K562 (cell line): ENCODE data around the gene GYPC. TPM values are rescaled to one million over a fixed set of nuclear protein-coding genes. Genes with fewer than 3 reads are reported as not detected.

Experiments
- ATAC-seq: fragments of 200-7000 bp; cut with Tn5 transposase; 3 replicates; pipeline ENCODE4 v1.9.1; 2020; ENCODE audit warnings: moderate library complexity
- BruUV-seq: library from RNA; stranded (reverse); fragments of 400-500 nt; replicated peaks from 2 replicates; lab custom pipeline; 2021; lab: Mats Ljungman, UMichigan
- CTCF ChIA-PET: fragments of 300-600 bp; formaldehyde crosslinking; extraction: SDS; loops from one replicate; lab custom pipeline; 2021; ENCODE audit warnings: low intra/inter-chr PET ratio; lab: Yijun Ruan, JAX
- POLR2A ChIA-PET: fragments of 300-600, 350-650 bp; sonication (Branson Sonifier 250); formaldehyde crosslinking; extraction: SDS; loops from one replicate; lab custom pipeline; 2021; ENCODE audit warnings: antibody characterized with exemption, inconsistent platforms; lab: Yijun Ruan, JAX
- DNase-seq, 4 experiments: peaks; one replicate each; pipeline versions ENCODE4 v3.0.0 to v3.0.0-alpha.2; 2011 to 2018; ENCODE audit warnings: low spot score in 3 of 4, mixed read lengths in 3 of 4; ENCODE audit errors: extremely low read depth in 1 of 4
- FAIRE-seq: peaks from 2 replicates; lab custom pipeline; 2011; peaks lifted over from hg19 to GRCh38; lab: Jason Lieb, UNC
- H2AFZ ChIP-seq: 2 replicates; pipeline ENCODE4 v1.6.0; 2011; ENCODE audit warnings: low read depth, low read length, control low read depth, inconsistent platforms
- H3K27ac ChIP-seq: fragments of 200-600 bp; 3 replicates; pipeline ENCODE4 v1.8.0; 2011; ENCODE audit warnings: low read depth, mild to moderate bottlenecking, control low read depth, inconsistent platforms, low read length, moderate library complexity, mixed read lengths; ENCODE audit errors: extremely low read depth
- H3K27me3 ChIP-seq, 2 experiments: fragments of 300-600 bp in 1 of 2; 2 replicates in 1 of 2; 3 replicates in 1 of 2; pipeline versions ENCODE4 v1.6.0 to v1.8.0; 2011; ENCODE audit warnings: inconsistent platforms in 2 of 2, low read length in 2 of 2, mild to moderate bottlenecking in 1 of 2, mixed read lengths in 1 of 2, moderate library complexity in 1 of 2; ENCODE audit not compliant: control insufficient read depth in 2 of 2, insufficient read depth in 2 of 2
- H3K36me3 ChIP-seq: fragments of 300-600 bp; 3 replicates; pipeline ENCODE4 v1.8.0; 2011; ENCODE audit warnings: mild to moderate bottlenecking, low read length, inconsistent platforms; ENCODE audit not compliant: control insufficient read depth, insufficient read depth
- H3K4me1 ChIP-seq, 2 experiments: fragments of 200-600 bp in 1 of 2; replicated peaks in 1 of 2; 2 replicates in 1 of 2; 3 replicates in 1 of 2; pipeline versions ENCODE4 v1.5.1 to v1.8.0; 2011; ENCODE audit warnings: inconsistent platforms in 2 of 2, low read length in 2 of 2, mild to moderate bottlenecking in 1 of 2, mixed read lengths in 1 of 2, moderate library complexity in 1 of 2; ENCODE audit not compliant: control insufficient read depth in 2 of 2, insufficient read depth in 2 of 2
- H3K4me2 ChIP-seq: 2 replicates; pipeline ENCODE4 v1.6.1; 2011; ENCODE audit warnings: low read length, control low read depth, inconsistent platforms, mixed read lengths; ENCODE audit not compliant: insufficient read depth
- H3K4me3 ChIP-seq: fragments of 200-600 bp; sonication (generic), shearing (Covaris generic); 2 replicates; pipeline ENCODE4 v1.5.1; 2016; ENCODE audit warnings: control low read depth, inconsistent platforms
- H3K79me2 ChIP-seq: fragments of 200-600 bp; 3 replicates; pipeline ENCODE4 v1.8.0; 2011; ENCODE audit warnings: low read length, inconsistent platforms; ENCODE audit not compliant: control insufficient read depth, insufficient read depth
- H3K9ac ChIP-seq, 2 experiments: 2 replicates each; pipeline versions ENCODE4 v1.6.0 to v1.6.1; 2011; ENCODE audit warnings: low read depth in 2 of 2, low read length in 2 of 2, control low read depth in 1 of 2, inconsistent platforms in 1 of 2, mild to moderate bottlenecking in 1 of 2, mixed read lengths in 1 of 2; ENCODE audit not compliant: insufficient read depth in 1 of 2
- H3K9me1 ChIP-seq: one replicate; pipeline ENCODE4 v1.6.0; 2011; ENCODE audit warnings: inconsistent platforms, mild to moderate bottlenecking, low read length, moderate library complexity; ENCODE audit not compliant: control insufficient read depth, insufficient read depth
- H3K9me3 ChIP-seq: replicated peaks from 2 replicates; pipeline ENCODE4 v1.5.1; 2011; ENCODE audit warnings: low read depth, low read length, inconsistent platforms; ENCODE audit not compliant: control insufficient read depth, insufficient read depth
- H4K20me1 ChIP-seq: replicated peaks from 2 replicates; pipeline ENCODE4 v1.6.1; 2011; ENCODE audit warnings: low read length, inconsistent platforms, mixed read lengths; ENCODE audit not compliant: control insufficient read depth, insufficient read depth
- GTF2E2 ChIP-seq: fragments of 200-800 bp; sonication (Bioruptor generic); IDR thresholded peaks from 2 replicates; pipeline ENCODE4 v1.6.1; 2016; ENCODE audit warnings: missing genetic modification characterization, missing compliant biosample characterization
- ID3 ChIP-seq, 2 experiments: fragments of 250-450 bp in 1 of 2; fragments of 450-650 bp in 1 of 2; sonication (Bioruptor Pico) in 1 of 2; IDR thresholded peaks; 2 replicates each; pipeline versions ENCODE4 v1.6.1 to v1.8.0; 2016 to 2021; ENCODE audit warnings: mild to moderate bottlenecking in 2 of 2, moderate library complexity in 2 of 2, missing compliant biosample characterization in 1 of 2, missing genetic modification characterization in 1 of 2
- MLLT1 ChIP-seq, 2 experiments: fragments of 450-650 bp; IDR thresholded peaks; 2 replicates each; pipeline ENCODE4 v1.6.1; 2016
- MXD1 ChIP-seq: fragments of 250-450 bp; sonication (Bioruptor Pico); IDR thresholded peaks from 2 replicates; pipeline ENCODE4 v1.8.0; 2021; ENCODE audit warnings: borderline replicate concordance, mild to moderate bottlenecking, moderate library complexity; ENCODE audit not compliant: poor library complexity, severe bottlenecking
- MYNN ChIP-seq, 2 experiments: sonication (generic); formaldehyde crosslinking in 1 of 2; IDR thresholded peaks; 2 replicates each; pipeline versions ENCODE4 v1.5.0 to v1.6.1; 2016 to 2020; ENCODE audit warnings: antibody characterized with exemption in 1 of 2, missing genetic modification reagents in 1 of 2
- NCOA4 ChIP-seq: fragments of 450-650 bp; IDR thresholded peaks from 2 replicates; pipeline ENCODE4 v1.6.1; 2018; ENCODE audit warnings: mild to moderate bottlenecking; ENCODE audit not compliant: partially characterized antibody
- PTTG1 ChIP-seq: fragments of 450-650 bp; IDR thresholded peaks from 2 replicates; pipeline ENCODE4 v1.6.1; 2016; ENCODE audit warnings: low read depth, mild to moderate bottlenecking, missing genetic modification characterization, missing compliant biosample characterization
- RBBP5 ChIP-seq: fragments of 200-600 bp; sonication (generic); IDR thresholded peaks from 2 replicates; pipeline ENCODE4 v1.6.1; 2012; ENCODE audit warnings: borderline replicate concordance, mild to moderate bottlenecking, low read length, control low read depth, inconsistent platforms; ENCODE audit not compliant: insufficient read depth, poor library complexity, severe bottlenecking
- SNAPC5 ChIP-seq: fragments of 250-450 bp; sonication (Bioruptor Pico); IDR thresholded peaks from 2 replicates; pipeline ENCODE4 v1.8.0; 2021; ENCODE audit warnings: moderate library complexity, mild to moderate bottlenecking, inconsistent platforms
- SP1 ChIP-seq: sonication (generic); formaldehyde crosslinking; IDR thresholded peaks from 2 replicates; pipeline ENCODE4 v1.8.1; 2022; ENCODE audit warnings: mild to moderate bottlenecking, missing genetic modification reagents
- WGBS: fragments of 100-300 bp; shearing (Covaris generic); methylation state at CpG from one replicate; pipeline ENCODE4 v1.1.6; 2016; ENCODE audit warnings: low coverage, mixed read lengths; ENCODE audit not compliant: insufficient coverage; ENCODE audit errors: missing lambda C conversion rate; 5-methylcytosine and 5-hydroxymethylcytosine counted together
- in situ Hi-C: fragments of 300-500 bp; cut with MboI; formaldehyde crosslinking; loops from 4 replicates; pipeline ENCODE4 v1.15.0; 2018; ENCODE audit warnings: inconsistent platforms, mixed read lengths
- intact Hi-C: fragments of 100-400 bp; cut with micrococcal nuclease; formaldehyde crosslinking; loops from 2 replicates; pipeline ENCODE4 v1.14.2; 2022
- polyA plus RNA-seq, 8 experiments: library from polyadenylated mRNA; depleted of rRNA in 4 of 8; stranded (reverse) in 5 of 8; unstranded in 3 of 8; fragments of >200 nt; fragmentation: Nextera tagmentation in 2 of 8; fragmentation: Illumina TruSeq in 1 of 8; extraction: Ambion mirVana in 2 of 8; extraction: Trizol in 1 of 8; gene quantifications; 2 replicates each; pipeline versions ENCODE4 v1.2.1 to v1.2.3, GENCODE V29; 2011 to 2014; ENCODE audit warnings: inconsistent platforms in 1 of 8, missing spikeins in 1 of 8
- total RNA-seq, 7 experiments: library from RNA; depleted of rRNA in 6 of 7; stranded (reverse); fragments of >200 nt in 6 of 7; fragmentation: Illumina TruSeq in 2 of 7; extraction: Trizol in 2 of 7; gene quantifications; 2 replicates each; pipeline versions ENCODE4 v1.2.1 to v1.2.3, GENCODE V29; 2011 to 2021; ENCODE audit warnings: low replicate concordance in 1 of 7

The GYPC gene
- total and polyA plus RNA-seq, 9 of the 15 experiments (the other 6 are each of a cell fraction or from before 2014, with no cell fraction given): 50.6 to 282 (median 194) TPM

GRCh38 chr2:126722546-126722945, 66.6 kb downstream of the GYPC start:
- POLR2A ChIA-PET: interaction anchor here (0.7 kb wide), 1 partner anchor 24 kb away, joined by 3 read pairs; no protein-coding TSS in a partner anchor
- H3K27ac ChIP-seq: no peak overlapping the region
- H3K79me2 ChIP-seq: no peaks in the 10 kb centered on the region
- intact Hi-C loops: no loop called here
- BruUV-seq: no TSS peak
- TF ChIP-seq RBBP5: no peak
- no peak for TF ChIP-seq MLLT1 (IDR thresholded peaks at IDR 0.05)
- H2AFZ ChIP-seq: no peak overlapping the region
- no peaks in the 10 kb centered on the region for H3K36me3 ChIP-seq
- H3K4me3 ChIP-seq: no peak overlapping the region
- H3K27me3 ChIP-seq: peaks cover 9 to 32% of the 10 kb centered on the region in 2 experiments; a peak in 4 of 5 replicates
- DNase-seq (no peak), FAIRE-seq (no peak), ATAC-seq (no peak)
- H3K9me3 ChIP-seq: no peaks in the 10 kb centered on the region
- H3K4me2 ChIP-seq: no peak overlapping the region
- in situ Hi-C loops: no loop called here
- CTCF ChIA-PET: no interaction called here
- no peaks in the 10 kb centered on the region for H4K20me1 ChIP-seq
- WGBS: 0% methylated on average over 4 of the region's 4 CpGs
- H3K4me1 ChIP-seq: no peaks in the 10 kb centered on the region
- no peaks in the 10 kb centered on the region for H3K9me1 ChIP-seq
- no peak overlapping the region for H3K9ac ChIP-seq

- Histone ChIP-seq H4K20me1 (no peaks in the 10 kb centered on the region), H3K27ac (no peak overlapping the region), H3K9me1 (no peaks in the 10 kb centered on the region), H2AFZ (no peak overlapping the region), H3K9ac (no peak overlapping the region), H3K27me3 (peaks cover 2 to 24% of the 10 kb centered on the region in 2 experiments; a peak in 4 of 5 replicates), H3K4me2 (no peak overlapping the region), H3K36me3 (no peaks in the 10 kb centered on the region), H3K4me3 (no peak overlapping the region), H3K9me3 (no peaks in the 10 kb centered on the region), H3K4me1 (no peaks in the 10 kb centered on the region), H3K79me2 (no peaks in the 10 kb centered on the region)
- no TSS peak for BruUV-seq
- ChIA-PET CTCF (no interaction called here), POLR2A (no interaction called here)
- intact Hi-C loops (no loop called here), in situ Hi-C loops (no loop called here)
- 0% methylated on average over 2 of the region's 2 CpGs for WGBS
- FAIRE-seq: no peak
- DNase-seq: no peak
- no peak for ATAC-seq
- no peak for TF ChIP-seq GTF2E2
- TF ChIP-seq NCOA4: no peak
- no peak for TF ChIP-seq SNAPC5
- TF ChIP-seq SP1 (CRISPR knock-in tag): no peak
- TF ChIP-seq MYNN (IDR thresholded peaks at IDR 0.05): no peak
- TF ChIP-seq MYNN (CRISPR knock-in tag; IDR thresholded peaks at IDR 0.05): no peak
- no peak for TF ChIP-seq ID3 (CRISPR knock-in tag; IDR thresholded peaks at IDR 0.05)
- TF ChIP-seq ID3 (tag; IDR thresholded peaks at IDR 0.05): no peak
- TF ChIP-seq PTTG1 (tag): no peak
- TF ChIP-seq MXD1 (CRISPR knock-in tag): no peak
These were observed 67.4 kb downstream of the GYPC start for GRCh38 chr2:126723281-126723815.
